Stimulated activated CD8-positive, alpha-beta memory T cell treated with anti-CD3 and anti-CD28 coated beads, Interleukin-7, amount 100 ng/mL, for 1 hour (primary cell): ENCODE results near the gene WRAP73.
A peak's percentile ranks its signal among the peaks of the same experiment; 100 is the strongest.

Experiments used
- DNase-seq, 2 donors: peaks; one replicate each; pipeline ENCODE4 v3.0.0-alpha.2; 2020; ENCODE audit warnings: low read depth in 2 of 2

Gene WRAP73

GRCh38 chr1:3614755-3615742 is 34.9 kb downstream of the WRAP73 start:
- DNase-seq = no peak

DNA sequence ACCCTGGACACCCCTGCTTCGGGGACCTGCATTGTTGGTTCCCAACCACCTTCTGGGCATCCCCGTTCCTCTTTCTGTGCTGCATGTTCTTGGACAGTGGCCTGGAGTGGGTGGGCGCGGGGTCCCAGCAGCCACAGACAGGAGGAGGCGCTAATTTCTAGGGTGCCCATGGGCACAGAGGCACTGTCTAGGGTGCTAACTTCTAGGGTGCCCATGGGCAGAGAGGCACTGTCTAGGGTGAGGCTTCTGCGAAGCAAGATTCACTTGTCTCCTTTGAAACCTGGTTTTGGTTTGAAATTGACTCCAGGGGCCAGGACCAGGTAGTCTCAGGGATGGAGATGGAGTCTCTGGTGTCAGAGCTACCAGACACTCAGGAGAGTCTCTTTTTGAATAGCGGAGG is 37.8 kb downstream of the WRAP73 start:
- no peak for DNase-seq

GRCh38 chr1:3611170-3612019 is 38.5 kb downstream of the WRAP73 start, which contains the start of gene MEGF6:
MEGF6 (minus strand) TSS chr1:3611508; CDS start chr1:3611268, 240 bp downstream.
- peak in 1 of 2 donors; percentile 28 for DNase-seq

DNA sequence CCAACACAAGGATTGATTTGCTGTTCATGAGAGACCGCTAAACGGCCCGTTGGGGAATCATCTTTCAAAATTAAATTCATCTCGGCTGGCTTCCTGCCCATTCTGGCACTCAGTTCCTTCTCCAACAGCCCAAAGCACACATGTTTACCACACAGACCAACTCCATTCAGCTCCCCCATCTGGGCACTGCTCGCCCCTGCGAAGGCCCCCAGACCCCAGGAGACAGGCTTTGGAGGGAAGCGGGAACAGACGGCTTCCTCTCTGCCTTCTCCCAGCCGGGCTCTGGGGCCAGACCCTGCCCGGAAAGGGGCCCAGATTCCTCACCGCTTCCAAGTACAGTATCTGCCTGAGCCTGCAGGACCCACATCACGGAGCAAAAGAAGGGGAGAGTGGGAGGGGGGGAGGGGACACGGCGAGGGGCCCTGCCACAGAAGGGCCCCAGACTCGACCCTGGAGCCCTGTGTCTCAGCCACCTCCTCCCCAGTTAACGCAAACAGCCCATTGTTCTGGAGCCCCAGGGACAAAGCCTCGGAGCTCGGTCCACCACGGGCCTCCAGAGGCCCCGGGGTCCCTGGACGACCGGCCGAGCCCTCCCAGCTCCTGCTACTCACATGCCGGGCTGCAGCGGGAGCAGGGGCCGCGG is 39.3 kb downstream of the WRAP73 start:
- DNase-seq = no peak

DNA sequence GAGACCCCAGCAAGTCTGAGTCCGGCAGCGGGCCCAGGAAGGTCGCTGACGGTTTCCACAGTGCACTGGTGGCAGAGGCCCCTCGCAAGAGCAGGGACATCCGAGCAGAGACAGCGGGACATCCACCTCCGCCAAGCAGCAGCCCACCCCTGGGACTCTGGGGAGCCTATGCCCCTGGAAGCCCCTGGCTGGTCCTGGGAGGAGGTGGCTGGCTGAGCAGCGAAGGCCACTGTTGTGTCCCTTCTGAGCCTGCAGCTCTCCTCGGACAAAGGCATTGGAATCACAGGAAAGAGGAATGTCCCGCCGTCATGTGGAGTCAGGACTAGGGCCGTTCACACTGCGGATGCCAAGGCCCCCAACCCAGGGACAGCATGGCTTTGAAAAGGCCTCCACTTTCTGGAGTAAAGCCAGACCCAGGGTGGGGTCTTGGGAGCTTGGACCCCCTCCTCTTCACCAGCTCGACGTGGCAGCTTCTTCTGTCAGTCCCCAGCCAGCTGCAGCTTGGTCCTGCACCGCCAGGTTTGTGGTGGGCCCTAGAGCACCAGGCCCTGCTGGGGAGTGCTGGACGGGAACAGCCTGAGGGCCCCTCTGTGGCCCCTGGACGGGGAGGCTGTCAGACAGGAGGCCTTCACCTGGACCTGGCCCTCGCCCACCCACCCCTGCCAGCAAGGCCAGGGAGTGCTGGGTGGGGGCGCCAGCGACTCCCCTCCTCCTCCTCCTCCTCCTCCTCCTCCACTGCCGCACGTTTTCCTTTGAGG is 40.0 kb downstream of the WRAP73 start:
- DNase-seq = no peak

DNA sequence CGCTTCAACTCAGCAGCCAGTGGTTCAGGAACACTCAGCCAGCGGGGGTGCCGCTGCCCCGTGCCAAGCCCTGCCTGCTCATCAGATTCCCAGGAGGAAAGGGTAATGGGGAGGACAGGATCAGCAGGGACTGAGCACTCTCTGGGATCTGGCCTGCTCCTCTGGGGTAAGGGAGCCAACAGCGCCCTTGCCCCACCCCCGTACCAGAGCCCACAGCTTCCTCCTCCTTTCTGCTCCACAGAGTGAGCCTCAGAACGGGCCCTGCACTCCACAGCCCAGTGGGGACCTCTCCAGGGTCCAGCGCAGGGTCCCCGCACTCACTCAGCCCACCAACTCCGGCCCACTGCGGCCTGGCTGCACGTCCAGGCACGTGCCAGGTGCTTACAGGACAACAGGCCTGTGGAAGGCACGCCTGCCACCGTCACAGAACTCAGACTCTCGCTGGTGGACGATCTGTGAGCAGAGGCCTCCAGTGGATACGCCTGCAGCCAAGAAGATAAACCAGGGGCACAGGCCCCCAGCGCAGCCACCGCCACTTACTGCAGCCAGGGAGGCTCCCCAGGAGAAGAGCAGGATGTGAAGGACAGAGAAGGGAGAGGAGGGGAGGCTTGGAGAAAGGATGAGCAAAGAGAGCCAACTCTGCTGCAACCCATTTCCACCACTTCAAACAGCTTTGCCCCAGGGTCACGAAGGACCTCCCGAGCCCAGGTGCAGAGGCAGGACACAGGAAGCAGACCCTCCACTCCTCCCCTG is 40.7 kb downstream of the WRAP73 start:
- DNase-seq = no peak

DNA sequence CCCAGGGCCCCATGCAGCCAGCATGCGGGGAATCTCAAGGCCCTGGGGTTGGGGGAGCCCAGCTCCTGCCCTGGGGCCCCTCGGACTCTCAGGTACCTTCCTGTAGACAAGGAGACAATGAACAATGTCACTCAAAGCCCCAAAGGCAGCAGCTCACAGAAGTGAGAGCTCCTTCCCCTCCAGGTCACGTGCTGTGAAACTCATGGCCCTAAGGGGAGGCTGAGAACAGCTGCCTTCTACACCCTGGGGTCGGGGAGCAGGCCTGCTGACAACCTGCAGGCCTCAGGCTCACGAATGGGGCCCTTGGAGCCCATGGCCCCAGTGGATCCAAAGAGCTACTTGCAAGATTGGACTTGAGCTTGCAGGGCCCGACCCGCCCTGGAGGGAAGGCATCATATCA is 41.7 kb downstream of the WRAP73 start:
- no peak for DNase-seq

GRCh38 chr1:3607703-3608065 is 42.2 kb downstream of the WRAP73 start:
- no peak for DNase-seq

- DNase-seq = no peak
Observed at GRCh38 chr1:3606779-3607702, 42.9 kb downstream of the WRAP73 start.

DNA sequence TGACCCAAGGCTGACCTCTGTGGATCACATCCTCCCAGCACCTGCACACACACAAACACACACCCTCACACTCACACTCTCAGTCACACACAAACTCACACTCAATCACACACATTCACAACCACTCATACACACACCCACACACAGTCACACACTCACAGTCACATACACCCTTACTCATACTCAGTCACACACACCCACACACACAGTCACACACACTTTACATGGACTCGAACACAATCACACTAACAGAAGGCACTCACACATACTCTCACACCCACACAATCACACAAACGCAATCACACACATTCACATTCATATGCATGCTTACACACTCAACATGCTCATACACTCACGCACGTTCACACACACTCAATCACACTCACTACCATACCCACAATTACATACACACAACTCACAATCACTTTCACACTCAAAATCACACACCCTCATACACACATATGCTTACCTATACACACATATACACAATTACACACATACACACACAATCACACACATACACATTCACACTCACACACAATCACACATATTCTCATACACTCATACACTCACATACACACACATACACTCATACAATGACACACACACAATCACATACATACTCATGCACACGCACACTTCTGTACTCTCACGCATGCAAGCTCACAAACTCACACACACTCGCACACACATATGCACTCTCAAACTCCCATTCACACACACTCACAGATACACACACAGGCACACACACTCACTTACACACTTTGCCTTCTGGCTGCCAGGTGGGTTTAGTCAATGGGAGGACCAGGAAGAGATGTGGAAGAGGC is 44.7 kb downstream of the WRAP73 start:
- DNase-seq = no peak

DNA sequence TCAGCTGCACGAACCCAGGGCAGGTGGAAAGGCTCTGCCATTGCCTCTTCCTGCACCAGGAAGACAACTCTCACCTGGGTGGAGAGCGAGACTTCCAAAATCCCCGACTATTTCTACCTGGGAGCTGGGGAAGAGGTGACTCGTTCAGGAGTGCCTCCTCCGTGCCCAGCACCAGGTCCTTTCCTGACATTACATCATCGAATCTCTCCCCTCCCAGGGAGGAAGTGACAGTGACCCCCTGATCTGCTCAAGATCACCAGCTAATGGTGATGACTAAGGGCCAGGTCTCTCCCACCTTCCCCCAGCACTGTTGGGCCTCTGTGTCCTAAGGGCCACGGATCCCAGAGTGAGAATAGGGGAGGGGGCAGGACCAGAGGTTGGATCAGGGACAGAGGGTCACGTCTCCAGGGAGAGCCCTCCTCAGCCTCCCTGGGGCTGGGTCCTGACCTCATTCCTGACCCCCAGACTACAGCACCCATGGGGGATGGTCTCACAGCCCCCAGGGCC is 45.4 kb downstream of the WRAP73 start:
- DNase-seq = no peak

GRCh38 chr1:3603571-3604467 is 46.1 kb downstream of the WRAP73 start:
- no peak for DNase-seq

GRCh38 chr1:3603156-3603555 is 46.7 kb downstream of the WRAP73 start:
- DNase-seq = no peak

- no peak for DNase-seq
Observed at GRCh38 chr1:3602375-3602774, 47.5 kb downstream of the WRAP73 start.

DNA sequence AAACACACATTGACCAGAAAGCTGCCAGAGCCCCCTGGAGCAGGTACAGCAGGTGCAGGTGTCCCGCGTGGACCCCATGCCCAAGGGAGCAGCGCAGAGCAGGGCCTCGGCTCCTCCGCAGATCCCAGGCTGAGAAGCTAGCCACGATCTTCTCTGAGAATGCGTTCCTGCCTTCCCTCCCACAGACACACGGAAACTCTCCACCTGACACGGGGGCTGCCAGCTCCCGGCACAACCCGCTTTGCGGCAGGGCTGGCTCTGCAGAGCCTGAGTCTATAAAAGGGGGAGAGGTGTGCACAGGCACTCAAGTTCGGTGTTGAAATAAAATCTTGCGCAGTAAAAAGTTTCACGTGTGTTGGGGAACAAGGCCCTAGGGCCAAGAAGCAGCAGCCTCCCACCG is 48.2 kb downstream of the WRAP73 start:
- DNase-seq = no peak

DNA sequence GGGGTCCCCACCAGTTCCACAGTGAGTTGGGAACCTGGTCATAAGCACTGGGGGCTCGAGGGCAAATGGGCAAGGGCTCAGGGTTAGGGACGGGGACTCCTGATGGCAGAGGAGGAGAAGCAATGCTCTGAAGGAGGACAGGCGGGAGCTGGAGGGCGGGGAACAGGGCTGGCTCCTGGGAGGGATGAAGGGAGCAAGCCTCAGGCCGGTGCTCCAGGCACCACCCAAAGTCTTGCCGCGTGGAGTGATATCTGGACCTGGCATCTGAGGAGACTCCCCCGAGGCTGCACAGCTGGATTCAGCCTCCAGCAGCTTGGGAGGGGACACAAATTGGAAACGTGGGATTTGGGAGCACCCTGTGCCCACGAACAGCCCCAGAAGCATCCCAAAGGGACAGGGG is 49.5 kb downstream of the WRAP73 start:
- no peak for DNase-seq

DNA sequence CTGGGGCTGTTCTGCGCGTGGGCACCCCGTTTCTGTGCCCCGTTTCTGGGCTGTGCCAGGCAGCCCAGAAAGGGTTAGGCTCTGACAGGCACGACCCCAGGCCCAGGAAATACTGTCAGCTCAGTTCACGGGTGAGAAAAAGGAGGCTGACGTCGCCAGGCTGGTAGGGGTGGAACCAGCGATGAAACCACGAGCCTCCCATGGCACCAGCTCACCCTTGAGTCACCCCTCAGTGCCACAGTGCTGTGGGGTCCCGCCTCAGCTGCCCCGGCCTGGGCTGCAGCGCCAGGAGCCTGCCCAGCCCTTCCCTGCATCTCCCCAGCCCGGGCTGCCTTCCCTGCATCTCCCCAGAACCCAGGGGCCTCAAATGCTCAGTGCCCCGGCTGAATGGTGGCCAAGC is 50.1 kb downstream of the WRAP73 start:
- DNase-seq = no peak
